Measurements from ENCODE around the gene PPP6R3.

DNA sequence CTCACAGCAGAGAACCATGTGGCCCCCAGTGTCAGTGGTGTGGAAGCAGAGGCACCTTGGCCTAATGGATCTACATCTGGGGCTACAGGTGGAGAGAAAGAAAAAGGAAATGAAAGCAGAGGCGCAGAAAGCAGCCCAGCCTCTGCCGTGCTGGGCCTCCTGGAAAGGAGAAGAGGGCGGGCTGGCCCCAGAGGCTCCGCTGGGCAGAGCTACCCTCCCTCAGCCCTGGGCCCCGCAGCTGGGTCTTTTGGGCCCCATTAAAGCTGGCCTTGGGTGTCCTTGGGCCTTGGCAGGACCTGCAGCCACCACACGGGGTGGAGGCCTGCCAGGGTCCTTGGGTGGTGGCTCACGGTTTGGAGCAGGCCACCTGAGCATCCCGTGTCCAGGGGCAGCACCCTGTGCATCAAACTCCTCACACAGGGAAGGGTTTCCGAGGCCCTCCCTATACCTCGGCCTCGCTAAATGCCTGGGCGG, 192.2 kb downstream of the PPP6R3 start:
- no peak for TF ChIP-seq EZH2 (IDR thresholded peaks at IDR 0.05; ENCODE audit: low read length)
- TF ChIP-seq, protein P1, sequence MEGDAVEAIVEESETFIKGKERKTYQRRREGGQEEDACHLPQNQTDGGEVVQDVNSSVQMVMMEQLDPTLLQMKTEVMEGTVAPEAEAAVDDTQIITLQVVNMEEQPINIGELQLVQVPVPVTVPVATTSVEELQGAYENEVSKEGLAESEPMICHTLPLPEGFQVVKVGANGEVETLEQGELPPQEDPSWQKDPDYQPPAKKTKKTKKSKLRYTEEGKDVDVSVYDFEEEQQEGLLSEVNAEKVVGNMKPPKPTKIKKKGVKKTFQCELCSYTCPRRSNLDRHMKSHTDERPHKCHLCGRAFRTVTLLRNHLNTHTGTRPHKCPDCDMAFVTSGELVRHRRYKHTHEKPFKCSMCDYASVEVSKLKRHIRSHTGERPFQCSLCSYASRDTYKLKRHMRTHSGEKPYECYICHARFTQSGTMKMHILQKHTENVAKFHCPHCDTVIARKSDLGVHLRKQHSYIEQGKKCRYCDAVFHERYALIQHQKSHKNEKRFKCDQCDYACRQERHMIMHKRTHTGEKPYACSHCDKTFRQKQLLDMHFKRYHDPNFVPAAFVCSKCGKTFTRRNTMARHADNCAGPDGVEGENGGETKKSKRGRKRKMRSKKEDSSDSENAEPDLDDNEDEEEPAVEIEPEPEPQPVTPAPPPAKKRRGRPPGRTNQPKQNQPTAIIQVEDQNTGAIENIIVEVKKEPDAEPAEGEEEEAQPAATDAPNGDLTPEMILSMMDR (optimal IDR thresholded peaks at IDR 0.05 in 1 of 3, IDR thresholded peaks at IDR 0.05 in 1 of 3, conservative IDR thresholded peaks at IDR 0.05 in 1 of 3; ENCODE audit: extremely low read depth in 1 of 3, insufficient read depth in 2 of 3, low read length in 3 of 3), result no peak
